GM23248 (cell line): ENCODE data around the gene BIRC5. TPM values are rescaled to one million over a fixed set of nuclear protein-coding genes. Genes with fewer than 3 reads are reported as not detected.

Source experiments
- DNase-seq: peaks from one replicate; pipeline ENCODE4 v3.0.0-alpha.2; 2015
- H2AFZ ChIP-seq: fragments of 200-600 bp; sonication (generic); 2 replicates; pipeline ENCODE4 v1.6.1; 2016; ENCODE audit warnings: antibody characterized with exemption
- H3F3A ChIP-seq: fragments of 200-600 bp; sonication (generic); 2 replicates; pipeline ENCODE4 v1.6.1; 2016; ENCODE audit warnings: mild to moderate bottlenecking, antibody characterized with exemption, mixed run types; ENCODE audit not compliant: insufficient read depth
- H3K27ac ChIP-seq: fragments of 200-600 bp; sonication (generic); 2 replicates; pipeline ENCODE4 v1.5.1; 2016; ENCODE audit warnings: mild to moderate bottlenecking
- H3K27me3 ChIP-seq: fragments of 200-600 bp; sonication (generic); replicated peaks from 2 replicates; pipeline ENCODE4 v1.6.1; 2016; ENCODE audit warnings: mild to moderate bottlenecking; ENCODE audit not compliant: insufficient read depth
- H3K36me3 ChIP-seq: fragments of 200-600 bp; sonication (generic); 2 replicates; pipeline ENCODE4 v1.6.1; 2016; ENCODE audit warnings: low read depth, mild to moderate bottlenecking
- H3K4me1 ChIP-seq: fragments of 200-600 bp; sonication (generic); 2 replicates; pipeline ENCODE4 v1.6.1; 2016; ENCODE audit warnings: mild to moderate bottlenecking; ENCODE audit not compliant: insufficient read depth
- H3K4me2 ChIP-seq: fragments of 200-600 bp; sonication (generic); one replicate; pipeline ENCODE4 v1.6.1; 2016; ENCODE audit warnings: mild to moderate bottlenecking; ENCODE audit not compliant: unreplicated experiment
- H3K4me3 ChIP-seq: fragments of 200-600 bp; sonication (generic); 2 replicates; pipeline ENCODE4 v1.5.1; 2016; ENCODE audit warnings: mild to moderate bottlenecking
- H3K79me2 ChIP-seq: fragments of 200-600 bp; sonication (generic); 2 replicates; pipeline ENCODE4 v1.6.1; 2016; ENCODE audit warnings: mild to moderate bottlenecking; ENCODE audit not compliant: insufficient read depth
- H3K9ac ChIP-seq: fragments of 200-600 bp; sonication (generic); 2 replicates; pipeline ENCODE4 v1.6.1; 2016; ENCODE audit warnings: mild to moderate bottlenecking
- H3K9me2 ChIP-seq: fragments of 200-600 bp; sonication (generic); 2 replicates; pipeline ENCODE4 v1.6.1; 2016; ENCODE audit warnings: mixed run types, mild to moderate bottlenecking, moderate library complexity; ENCODE audit not compliant: insufficient read depth
- H3K9me3 ChIP-seq: fragments of 200-600 bp; sonication (generic); one replicate; pipeline ENCODE4 v1.6.1; 2017; ENCODE audit warnings: low read depth
- H4K20me1 ChIP-seq: fragments of 200-600 bp; sonication (generic); 2 replicates; pipeline ENCODE4 v1.6.0; 2016; ENCODE audit not compliant: insufficient read depth
- EZH2 ChIP-seq: fragments of 200-600 bp; sonication (generic); IDR thresholded peaks from 2 replicates; pipeline ENCODE4 v1.6.1; 2018; ENCODE audit warnings: antibody characterized with exemption, mild to moderate bottlenecking; ENCODE audit not compliant: insufficient read depth, poor library complexity, severe bottlenecking
- EZH2phosphoT487 ChIP-seq: fragments of 200-600 bp; sonication (generic); IDR thresholded peaks from 2 replicates; pipeline ENCODE4 v1.6.1; 2018; ENCODE audit warnings: antibody characterized with exemption, moderate library complexity, mild to moderate bottlenecking, low read depth; ENCODE audit not compliant: insufficient read depth
- WGBS, 2 experiments: methylation state at CpG; one replicate each; pipeline ENCODE4 v1.1.6; 2015 to 2017; ENCODE audit warnings: low lambda C conversion rate in 2 of 2, low coverage in 1 of 2; ENCODE audit errors: missing lambda C conversion rate in 2 of 2; 5-methylcytosine and 5-hydroxymethylcytosine counted together
- in situ Hi-C: fragments of 300-500 bp; cut with MboI; formaldehyde crosslinking; loops from 2 replicates; pipeline ENCODE4 v1.15.0; 2020
- polyA plus RNA-seq: library from polyadenylated mRNA; unstranded; fragments of >200 nt; fragmentation: Nextera tagmentation; extraction: Ambion mirVana; gene quantifications from 2 replicates; pipeline ENCODE4 v1.2.1, GENCODE V29; 2016
- total RNA-seq: library from RNA; depleted of rRNA; stranded (reverse); fragments of >200 nt; shearing (Covaris generic); gene quantifications from 2 replicates; pipeline ENCODE4 v1.2.3, GENCODE V29; 2014

The BIRC5 gene
- total and polyA plus RNA-seq, 2 experiments from 2014 or later = 30.9 to 42.3 TPM

DNA sequence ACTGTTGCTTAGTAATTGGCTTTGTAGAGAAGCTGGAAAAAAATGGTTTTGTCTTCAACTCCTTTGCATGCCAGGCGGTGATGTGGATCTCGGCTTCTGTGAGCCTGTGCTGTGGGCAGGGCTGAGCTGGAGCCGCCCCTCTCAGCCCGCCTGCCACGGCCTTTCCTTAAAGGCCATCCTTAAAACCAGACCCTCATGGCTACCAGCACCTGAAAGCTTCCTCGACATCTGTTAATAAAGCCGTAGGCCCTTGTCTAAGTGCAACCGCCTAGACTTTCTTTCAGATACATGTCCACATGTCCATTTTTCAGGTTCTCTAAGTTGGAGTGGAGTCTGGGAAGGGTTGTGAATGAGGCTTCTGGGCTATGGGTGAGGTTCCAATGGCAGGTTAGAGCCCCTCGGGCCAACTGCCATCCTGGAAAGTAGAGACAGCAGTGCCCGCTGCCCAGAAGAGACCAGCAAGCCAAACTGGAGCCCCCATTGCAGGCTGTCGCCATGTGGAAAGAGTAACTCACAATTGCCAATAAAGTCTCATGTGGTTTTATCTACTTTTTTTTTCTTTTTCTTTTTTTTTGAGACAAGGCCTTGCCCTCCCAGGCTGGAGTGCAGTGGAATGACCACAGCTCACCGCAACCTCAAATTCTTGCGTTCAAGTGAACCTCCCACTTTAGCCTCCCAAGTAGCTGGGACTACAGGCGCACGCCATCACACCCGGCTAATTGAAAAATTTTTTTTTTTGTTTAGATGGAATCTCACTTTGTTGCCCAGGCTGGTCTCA, 11.2 kb downstream of the BIRC5 start:
- H3K4me3 ChIP-seq = no peak overlapping the region
- no peak overlapping the region for H2AFZ ChIP-seq
- H3K79me2 ChIP-seq = no peaks in the 10 kb centered on the region
- H3K9me3 ChIP-seq = no peaks in the 10 kb centered on the region
- H3K9me2 ChIP-seq = no peaks in the 10 kb centered on the region
- H3F3A ChIP-seq = no peaks in the 10 kb centered on the region
- H3K27ac ChIP-seq = no peak overlapping the region
- TF ChIP-seq EZH2 (no peak), EZH2phosphoT487 (no peak)
- WGBS, 2 experiments = 95% methylated on average over 16 of the region's 16 CpGs
- no peak overlapping the region for H3K4me2 ChIP-seq
- in situ Hi-C loops = no loop called here
- no peaks in the 10 kb centered on the region for H3K4me1 ChIP-seq
- no peaks in the 10 kb centered on the region for H3K36me3 ChIP-seq
- peaks cover 2% of the 10 kb centered on the region; the same call in 1 of the 2 replicates for H3K27me3 ChIP-seq
- no peak overlapping the region for H3K9ac ChIP-seq
- H4K20me1 ChIP-seq = no peaks in the 10 kb centered on the region
- DNase-seq = no peak

DNA sequence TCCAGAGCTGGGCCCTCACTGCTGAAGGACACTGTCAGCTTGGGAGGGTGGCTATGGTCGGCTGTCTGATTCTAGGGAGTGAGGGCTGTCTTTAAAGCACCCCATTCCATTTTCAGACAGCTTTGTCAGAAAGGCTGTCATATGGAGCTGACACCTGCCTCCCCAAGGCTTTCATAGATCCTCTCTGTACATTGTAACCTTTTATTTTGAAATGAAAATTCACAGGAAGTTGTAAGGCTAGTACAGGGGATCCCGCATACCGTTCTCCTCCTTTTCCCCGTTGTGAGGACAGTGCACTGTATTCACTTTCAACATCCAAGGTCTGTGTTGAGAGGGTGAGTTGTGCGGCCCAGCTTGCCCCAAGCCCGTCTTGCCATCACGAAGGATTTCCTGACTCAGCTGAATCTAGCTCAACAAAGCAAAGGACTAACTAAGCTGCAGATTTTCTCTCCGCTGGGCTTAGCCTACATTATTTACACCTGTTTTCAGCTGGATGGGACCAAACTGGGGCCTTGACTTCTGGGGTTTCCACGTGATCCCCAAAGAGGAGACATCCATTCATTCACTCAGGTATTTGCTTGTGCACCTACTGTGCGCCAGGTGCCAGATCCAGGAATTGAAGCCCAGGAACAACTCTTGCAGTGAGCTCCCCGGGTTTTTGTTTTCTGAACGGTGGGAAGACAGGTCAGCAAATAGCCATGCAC, 12.2 kb downstream of the BIRC5 start:
- Histone ChIP-seq H2AFZ (no peak overlapping the region), H3K9me3 (no peaks in the 10 kb centered on the region), H3K27ac (no peak overlapping the region), H4K20me1 (no peaks in the 10 kb centered on the region), H3K4me1 (no peaks in the 10 kb centered on the region), H3F3A (no peaks in the 10 kb centered on the region), H3K79me2 (no peaks in the 10 kb centered on the region), H3K36me3 (no peaks in the 10 kb centered on the region), H3K9ac (no peak overlapping the region), H3K9me2 (no peaks in the 10 kb centered on the region), H3K4me2 (no peak overlapping the region), H3K4me3 (no peak overlapping the region), H3K27me3 (peaks cover 12% of the 10 kb centered on the region)
- TF ChIP-seq EZH2phosphoT487 (no peak), EZH2 (no peak)
- no peak for DNase-seq
- in situ Hi-C loops = no loop called here
- WGBS, 2 experiments = 65 to 68% methylated on average over 12 of the region's 12 CpGs

DNA sequence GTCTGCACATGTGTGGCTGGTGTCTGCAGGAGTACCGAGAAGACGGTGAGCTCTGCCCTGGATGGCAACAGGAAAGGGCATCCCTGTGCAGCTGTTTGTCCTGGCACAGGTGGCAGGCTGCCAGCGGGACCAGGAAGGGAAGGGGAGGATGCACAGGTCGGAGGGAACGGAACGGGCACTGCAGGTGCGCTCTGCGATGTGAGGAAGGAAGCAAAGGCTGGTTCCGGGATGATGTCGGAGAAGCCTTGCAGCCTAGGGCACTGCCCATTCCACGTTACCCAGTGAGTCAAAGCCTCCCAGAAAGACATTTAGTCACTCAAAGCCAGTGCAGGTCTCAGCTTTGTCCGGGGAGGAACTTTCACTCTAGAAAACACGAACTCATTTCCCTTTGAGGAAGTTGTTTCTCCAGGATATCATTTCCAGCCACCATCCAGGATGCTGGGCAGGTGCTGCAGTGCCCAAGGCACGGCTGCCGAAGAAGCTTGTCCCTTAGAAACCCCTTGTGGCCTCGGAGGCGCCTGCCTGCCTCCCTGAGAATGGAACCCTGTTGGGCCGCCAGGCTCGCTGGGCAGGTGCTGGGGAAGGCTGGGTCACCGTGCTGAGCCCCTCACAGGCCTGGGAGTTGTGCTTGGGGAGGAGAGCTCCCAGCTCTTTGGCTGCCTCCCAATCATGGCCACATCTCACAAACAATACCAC, 12.9 kb downstream of the BIRC5 start:
- H3K4me3 ChIP-seq = no peak overlapping the region
- no peaks in the 10 kb centered on the region for H3F3A ChIP-seq
- no peaks in the 10 kb centered on the region for H3K79me2 ChIP-seq
- H3K27ac ChIP-seq = no peak overlapping the region
- in situ Hi-C loops = no loop called here
- no peaks in the 10 kb centered on the region for H3K36me3 ChIP-seq
- H3K9me2 ChIP-seq = no peaks in the 10 kb centered on the region
- H3K9me3 ChIP-seq = no peaks in the 10 kb centered on the region
- H3K4me2 ChIP-seq = no peak overlapping the region
- H3K9ac ChIP-seq = no peak overlapping the region
- DNase-seq = no peak
- peaks cover 15% of the 10 kb centered on the region for H3K27me3 ChIP-seq
- TF ChIP-seq EZH2phosphoT487 (no peak), EZH2 (no peak)
- no peaks in the 10 kb centered on the region for H3K4me1 ChIP-seq
- H4K20me1 ChIP-seq = no peaks in the 10 kb centered on the region
- WGBS, 2 experiments = 71 to 76% methylated on average over 20 of the region's 20 CpGs
- H2AFZ ChIP-seq = no peak overlapping the region

DNA sequence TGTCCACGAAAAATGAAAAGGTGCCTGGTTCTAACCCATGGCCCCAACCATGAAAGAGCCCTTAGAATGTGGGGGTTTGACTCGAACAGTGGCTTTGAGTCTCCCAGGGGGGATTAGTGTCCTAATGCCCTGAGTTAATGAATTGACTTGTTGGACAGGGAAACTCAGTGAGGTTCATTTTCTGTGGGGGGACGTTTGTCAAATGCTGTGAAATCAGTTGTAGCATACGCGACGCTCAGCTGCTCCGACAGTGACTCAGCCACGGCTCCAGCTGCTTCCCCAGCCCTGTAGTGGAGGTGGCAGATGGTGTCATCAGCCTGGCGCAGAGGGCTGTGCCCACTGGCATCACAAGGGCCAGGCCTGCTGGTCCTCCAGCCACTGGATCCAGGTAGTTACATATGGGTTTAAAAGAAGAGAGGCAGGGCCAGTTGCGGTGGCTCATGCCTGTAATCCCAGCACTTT, 13.4 kb downstream of the BIRC5 start:
- TF ChIP-seq EZH2phosphoT487 = no peak
- Histone ChIP-seq H3K4me3 (no peak overlapping the region), H3K27ac (no peak overlapping the region), H4K20me1 (no peaks in the 10 kb centered on the region), H2AFZ (no peak overlapping the region), H3K36me3 (no peaks in the 10 kb centered on the region), H3K4me2 (no peak overlapping the region), H3K79me2 (no peaks in the 10 kb centered on the region), H3F3A (no peaks in the 10 kb centered on the region), H3K4me1 (no peaks in the 10 kb centered on the region), H3K27me3 (peaks cover 21% of the 10 kb centered on the region), H3K9me3 (no peaks in the 10 kb centered on the region), H3K9ac (no peak overlapping the region), H3K9me2 (no peaks in the 10 kb centered on the region)
- in situ Hi-C loops = no loop called here
- no peak for DNase-seq
- 73 to 74% methylated on average over 10 of the region's 10 CpGs for WGBS, 2 experiments
